EL (cell line): ENCODE measurements around the gene EMC8.

Experiments used
- DNase-seq: peaks from one replicate; pipeline ENCODE4 v3.0.0-alpha.2; 2016

Gene EMC8

GRCh38 chr16:85752511-85753420, 46.6 kb downstream of the EMC8 start:
- DNase-seq = peak; percentile 48

DNA sequence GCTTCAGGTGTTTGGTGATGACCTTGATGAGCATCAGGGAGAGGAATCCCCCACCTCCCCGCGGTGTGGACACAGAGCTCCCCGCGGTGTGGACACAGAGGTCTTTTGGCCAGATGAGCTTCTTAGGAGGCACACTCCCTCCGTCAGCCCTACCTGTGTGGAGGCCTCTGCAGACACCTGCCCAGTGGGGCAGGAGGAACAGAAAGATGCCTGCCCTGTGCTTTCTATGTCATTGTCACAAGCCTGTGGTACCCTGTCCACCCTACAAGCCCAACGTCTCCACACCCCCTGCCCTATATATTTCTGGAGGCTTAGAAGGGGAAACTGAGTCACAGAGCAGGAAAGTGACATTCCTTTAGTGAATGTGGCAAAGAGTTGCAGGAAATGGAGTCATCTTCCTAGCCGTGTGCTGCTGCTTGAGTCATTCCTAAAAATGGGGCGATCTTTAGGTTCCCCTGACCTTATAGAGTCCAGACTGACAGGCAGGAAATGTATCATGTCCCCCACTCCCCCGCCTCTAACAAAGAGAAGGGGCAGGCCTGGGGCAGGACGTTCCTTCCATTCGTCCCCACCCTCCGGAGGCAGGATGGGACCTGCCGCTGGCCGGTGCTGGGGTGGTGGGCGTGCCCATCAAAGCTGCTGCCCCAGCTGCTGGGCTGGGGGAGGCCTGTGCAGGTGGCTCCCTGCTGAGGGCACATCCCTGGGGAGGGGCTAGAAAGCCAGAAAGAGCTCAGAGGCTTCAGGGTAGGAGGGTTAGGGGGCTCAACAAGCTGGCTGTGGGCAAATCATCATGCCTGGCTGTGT, 47.4 kb downstream of the EMC8 start:
- DNase-seq = peak; percentile 75

DNA sequence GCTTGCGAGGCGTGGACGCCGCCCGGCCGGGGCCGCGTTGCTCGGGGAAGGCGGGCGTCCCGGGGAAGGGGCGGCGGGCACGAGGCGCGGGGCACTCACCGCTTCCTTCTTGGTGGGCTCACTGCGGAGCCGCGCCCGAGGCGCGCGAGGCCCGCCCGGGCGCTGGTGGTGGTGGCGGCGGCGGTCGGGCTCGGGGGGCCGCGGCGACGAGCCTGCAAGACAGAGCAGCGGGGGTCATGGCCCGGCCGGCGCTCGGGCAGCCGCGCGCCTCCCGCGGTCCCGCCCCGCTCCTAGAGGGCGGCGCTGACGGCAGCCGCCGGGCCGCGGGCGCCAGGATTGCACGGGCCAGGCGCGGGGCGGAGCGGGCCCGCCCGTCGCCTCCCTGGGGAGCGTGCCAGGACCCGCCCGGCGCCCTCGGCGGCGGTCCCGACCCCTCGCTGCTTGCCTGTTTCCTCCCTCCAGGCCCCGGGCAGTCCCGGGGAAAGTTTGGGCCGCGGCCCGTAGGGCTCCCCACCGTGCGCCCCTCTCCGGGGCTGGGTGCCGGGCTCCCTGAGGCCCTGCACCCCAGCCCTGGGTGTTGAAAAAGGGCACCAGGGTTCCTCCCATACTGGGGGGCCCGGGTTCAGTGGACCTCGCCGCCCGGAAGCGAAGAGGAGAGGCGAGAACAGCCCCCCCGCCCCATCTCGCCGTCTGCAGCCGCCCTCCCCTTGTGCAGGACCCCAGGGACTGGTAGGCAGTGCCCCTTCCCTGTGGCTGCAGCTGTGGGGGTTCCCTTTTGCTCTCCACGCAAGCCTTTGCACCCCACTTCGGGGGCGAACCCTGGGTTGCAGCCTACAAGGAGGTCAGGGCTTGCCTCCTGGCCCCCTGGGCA, 48.3 kb downstream of the EMC8 start, which contains the start of gene C16orf74:
C16orf74 (minus strand) TSS at position 270 of the 871 bp plus-strand sequence. CDS start 15,879 bp downstream, outside the sequence.
- peak; percentile 72 for DNase-seq

DNA sequence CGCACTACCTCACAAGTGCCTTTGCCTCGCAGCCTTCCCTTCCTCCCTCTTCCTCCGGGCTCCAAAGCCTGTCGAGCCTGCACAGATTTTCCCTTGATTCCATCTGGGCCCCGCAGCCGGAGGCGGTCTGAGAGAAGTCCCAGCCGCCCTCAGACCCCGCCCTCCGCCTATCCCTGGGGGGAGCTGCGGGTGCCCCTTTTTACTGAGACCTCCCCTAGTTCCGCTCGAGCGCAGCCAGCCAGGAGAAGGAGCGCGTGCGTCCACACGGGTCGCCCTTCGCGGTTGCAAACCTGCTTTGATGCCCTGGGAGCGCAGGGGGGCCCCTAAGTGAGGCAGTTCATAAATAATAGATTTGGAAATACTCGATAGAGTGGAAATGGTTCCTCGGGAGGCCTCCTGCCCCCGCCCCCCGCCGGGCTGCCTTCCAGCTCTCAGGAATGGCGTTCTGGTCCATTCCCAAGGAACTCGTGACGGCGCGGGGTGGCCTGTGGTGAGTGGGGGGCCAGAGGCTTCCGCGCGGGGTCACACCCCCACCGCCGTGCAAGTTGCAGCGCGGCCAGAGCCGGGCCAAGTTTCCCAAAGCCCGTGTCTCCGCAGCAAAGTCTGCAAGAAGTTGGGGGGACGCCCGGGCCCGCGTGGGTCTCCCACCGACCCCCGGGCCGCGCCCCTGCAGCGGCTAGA, 49.1 kb downstream of the EMC8 start:
- DNase-seq = peak; percentile 70

DNA sequence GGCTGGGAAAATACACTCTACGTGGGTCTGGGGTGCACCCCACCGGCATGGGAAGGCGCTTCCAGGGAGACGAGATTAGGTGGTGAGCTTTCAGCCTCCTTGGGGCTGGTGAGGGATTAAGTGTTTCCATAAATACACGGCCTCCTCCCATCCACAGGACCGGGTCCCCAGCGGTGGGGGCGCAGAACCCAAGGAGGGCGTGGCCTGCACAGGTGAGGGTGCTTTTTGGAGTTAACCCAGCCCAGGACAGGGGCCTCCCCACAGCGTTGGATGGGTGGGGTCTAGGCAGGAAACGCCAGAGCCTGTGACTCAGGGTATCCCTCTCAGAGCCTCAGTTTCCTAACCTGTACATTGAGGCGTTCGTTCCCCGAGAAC, 49.6 kb downstream of the EMC8 start:
- no peak for DNase-seq

GRCh38 chr16:85746460-85747215, 52.7 kb downstream of the EMC8 start:
- DNase-seq = peak; percentile 48

DNA sequence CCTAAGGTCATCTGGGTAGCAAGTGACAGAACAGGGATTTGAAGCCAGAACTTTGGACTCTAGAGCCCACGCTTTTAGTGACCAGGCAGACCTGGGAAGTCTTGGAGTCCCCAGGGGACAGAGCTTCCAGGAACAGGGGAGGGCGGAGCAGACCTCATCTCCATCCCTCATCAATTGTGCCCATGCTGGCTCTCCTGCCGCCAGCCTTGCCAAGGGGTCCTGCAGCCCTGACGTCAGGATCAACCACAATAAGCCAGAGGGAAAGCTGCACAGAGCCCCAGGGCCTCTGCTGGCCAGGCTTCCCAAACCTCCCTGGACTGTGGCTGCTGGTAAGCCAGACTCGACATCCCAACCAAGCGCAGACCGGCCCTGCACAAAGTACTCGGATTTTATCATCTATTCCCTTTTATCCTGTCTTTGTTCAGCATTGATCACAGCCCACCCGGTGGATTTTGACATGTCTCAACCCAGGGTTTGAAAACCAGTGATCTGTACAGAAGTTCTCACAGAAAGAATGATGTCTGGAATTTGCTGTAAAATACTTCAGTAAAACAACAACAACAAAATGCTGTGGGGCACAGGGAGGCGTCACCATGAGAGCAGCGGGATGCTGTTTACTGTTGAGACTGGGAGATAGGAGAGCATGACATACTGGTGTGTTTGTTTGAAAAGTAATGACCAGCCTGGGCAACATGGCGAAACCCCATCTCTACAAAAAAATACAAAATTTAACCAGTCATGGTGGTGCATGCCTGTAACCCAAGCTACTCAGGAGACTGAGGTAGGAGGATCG, 60.2 kb downstream of the EMC8 start:
- DNase-seq = no peak

DNA sequence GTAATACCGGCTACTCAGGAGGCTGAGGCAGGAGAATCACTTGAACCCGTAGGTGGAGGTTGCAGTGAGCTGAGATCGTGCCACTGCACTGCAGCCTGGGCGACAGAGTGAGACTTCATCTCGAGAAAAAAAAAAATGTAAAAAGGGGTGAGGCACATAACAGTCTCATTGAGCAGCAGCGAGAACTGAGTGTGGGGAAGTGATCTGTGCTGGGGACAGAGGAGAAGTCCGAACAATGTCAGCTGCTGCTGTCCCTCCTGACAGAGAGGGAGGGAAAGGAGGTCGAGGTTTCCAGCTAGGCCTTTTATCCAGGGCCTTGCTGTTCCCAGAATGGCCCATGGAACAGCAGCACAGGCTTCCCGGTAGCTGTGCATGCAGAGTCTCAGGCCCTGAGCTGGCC, 62.4 kb downstream of the EMC8 start:
- DNase-seq = no peak

DNA sequence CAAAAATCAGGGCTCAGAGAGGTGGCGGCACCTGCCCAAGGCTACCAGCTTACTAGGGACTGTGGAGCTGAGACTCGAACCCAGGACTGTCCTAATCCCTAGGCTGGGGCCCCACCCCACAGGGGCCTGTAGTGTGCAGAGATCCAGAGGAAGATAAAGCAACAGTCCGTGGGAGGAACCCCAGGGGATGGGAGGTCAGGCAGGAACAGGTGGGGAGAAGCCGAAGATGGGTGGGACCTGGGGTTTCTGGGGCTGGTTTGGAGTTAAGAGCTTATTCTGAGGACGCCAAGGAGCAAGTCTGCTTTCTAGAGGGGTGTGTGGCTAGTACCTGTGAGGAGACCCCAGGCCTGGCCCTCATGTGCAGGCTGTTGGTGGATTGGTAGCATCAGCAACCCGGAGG, 63.4 kb downstream of the EMC8 start:
- DNase-seq = no peak

- DNase-seq = no peak
These were observed 64.1 kb downstream of the EMC8 start for GRCh38 chr16:85735225-85735635.

DNA sequence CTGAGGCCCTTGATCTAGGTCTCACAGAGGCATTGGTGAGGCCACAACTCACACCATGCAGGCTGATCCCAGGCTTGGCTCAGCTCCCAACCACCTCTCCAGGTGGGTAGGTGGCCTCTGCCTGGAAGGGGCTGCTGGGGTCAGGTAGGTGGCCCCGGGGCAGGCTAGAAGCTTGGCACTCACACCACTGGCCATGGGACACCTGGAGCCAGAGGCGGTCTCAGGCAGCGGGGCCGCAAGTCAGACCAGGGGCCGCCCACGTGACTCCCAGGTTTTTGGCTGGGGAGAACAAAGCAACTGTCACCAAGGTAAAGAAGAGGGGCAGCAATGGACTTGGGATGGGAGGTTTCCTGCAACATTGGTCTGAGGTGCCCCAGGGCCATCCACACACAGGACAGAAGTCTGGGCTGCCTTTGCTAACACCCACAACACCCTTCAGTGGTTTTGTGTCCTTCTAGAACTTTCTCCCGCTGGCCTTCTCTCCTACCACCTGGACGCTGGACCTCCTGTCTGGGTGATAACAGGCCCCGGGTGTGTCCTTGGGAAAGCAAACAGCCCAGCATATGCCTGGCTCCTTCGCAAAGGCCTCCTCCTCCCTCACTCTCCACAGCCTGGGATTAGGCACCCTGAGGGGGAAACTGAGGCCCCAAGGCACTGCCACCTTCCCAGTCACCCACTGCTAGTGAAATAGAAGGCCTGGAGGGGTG, 64.9 kb downstream of the EMC8 start:
- no peak for DNase-seq

DNA sequence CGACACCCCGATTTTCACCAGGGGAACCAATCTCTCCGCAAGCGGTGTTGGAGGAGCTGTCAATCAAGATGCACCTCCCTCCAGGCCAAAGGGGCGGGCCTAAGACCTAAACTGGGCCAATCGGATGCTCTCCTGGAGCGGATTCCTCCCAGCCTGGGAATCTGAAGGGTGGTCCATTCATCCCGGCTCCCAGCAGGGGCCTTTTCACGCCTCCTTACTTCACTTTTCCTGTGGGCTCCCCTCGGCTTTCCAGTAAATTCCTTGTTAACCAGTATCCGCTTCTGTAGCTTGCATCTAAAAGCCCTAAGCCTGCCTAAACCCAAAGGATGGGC, 65.5 kb downstream of the EMC8 start:
- DNase-seq = peak; percentile 42

DNA sequence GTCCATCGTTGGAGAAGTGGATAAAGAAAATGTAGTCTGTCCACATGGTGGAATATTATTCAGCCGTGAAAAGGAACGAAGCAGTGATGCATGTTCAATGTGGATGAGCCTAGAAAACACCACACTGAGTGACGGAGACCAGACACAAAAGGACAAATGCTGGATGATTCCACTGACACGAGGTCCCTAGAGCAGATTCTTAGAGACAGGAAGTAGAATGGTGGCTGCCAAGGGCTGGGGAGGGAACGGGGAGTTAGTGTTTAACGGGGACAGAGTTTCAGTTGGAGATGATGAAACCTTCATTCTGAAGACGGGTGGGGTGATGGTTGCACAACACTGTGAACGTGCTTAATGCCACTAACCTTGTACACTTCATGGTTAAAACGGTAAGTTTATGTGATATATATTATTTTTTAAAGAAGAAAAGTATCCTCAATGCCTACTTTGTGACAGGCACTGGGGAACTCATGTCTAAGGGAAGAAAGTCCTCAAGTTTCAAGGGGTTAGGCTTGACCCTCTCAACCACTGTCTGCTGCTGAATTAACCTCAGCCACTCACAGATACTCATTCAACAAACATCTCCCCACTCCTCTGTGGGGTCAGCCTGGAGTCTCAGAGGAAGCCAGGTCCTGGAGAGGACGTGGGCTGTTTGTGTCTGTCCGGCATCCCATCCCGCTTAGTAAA, 66.0 kb downstream of the EMC8 start:
- peak; percentile 43 for DNase-seq

DNA sequence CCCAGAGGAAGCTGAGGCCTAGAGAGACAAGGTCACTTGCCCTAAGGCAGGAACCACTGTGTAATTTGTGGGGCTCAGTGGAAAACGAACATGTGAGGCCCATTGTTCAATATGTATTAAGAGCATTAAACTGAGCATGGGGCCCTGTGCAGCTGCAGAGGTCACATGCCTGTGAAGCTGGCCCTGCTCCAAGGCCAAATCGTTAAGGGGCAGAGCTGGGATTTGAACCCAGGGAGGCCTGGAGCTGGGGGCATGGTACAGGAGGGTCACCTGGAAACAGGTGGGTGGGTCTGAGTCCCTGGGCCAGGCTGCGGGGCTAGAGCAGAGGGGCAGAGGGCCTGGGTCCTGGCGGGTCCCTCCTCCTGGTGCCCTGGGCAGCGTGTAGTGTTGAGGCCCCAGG, 68.2 kb downstream of the EMC8 start:
- DNase-seq = no peak

DNA sequence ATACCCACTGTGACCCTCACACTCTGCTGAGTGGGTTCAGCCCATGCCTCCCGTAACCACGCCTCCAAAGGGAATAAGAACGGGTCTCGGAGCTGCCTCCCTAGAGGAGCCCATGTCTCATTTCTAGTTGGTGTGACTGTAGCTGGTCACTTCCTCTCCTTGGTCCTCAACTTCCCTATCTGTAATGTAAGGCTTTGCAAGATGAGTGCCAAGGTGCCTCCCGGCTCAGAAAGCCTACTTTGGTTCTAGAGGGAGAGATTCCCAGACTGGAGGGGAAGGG, 69.2 kb downstream of the EMC8 start:
- no peak for DNase-seq

- DNase-seq = peak; percentile 39
These were observed 69.7 kb downstream of the EMC8 start for GRCh38 chr16:85729452-85730185.

DNA sequence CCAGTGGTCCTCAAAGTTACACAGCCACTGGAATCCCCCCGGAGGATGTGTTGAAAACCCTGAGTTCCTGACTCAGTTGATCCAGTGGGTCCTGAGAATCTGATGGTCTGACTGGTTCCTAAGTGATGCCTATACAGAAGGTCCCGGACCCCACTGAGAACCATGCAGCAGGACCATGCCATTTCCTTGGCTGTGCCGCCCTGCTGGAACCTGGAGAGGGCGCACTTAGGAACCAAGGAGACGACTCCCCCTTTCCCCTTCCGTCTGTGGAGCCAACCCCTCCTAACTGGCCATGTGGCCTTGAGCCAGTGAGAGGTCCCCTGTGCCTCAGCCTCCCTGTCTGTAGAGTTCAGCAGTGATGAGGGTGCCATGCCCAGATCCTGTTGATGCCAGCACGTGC, 70.5 kb downstream of the EMC8 start:
- no peak for DNase-seq
